Myocyte (in vitro differentiated cells): Measurements from ENCODE around the gene PILRB. TPM values are rescaled to one million over a fixed set of nuclear protein-coding genes. Genes with fewer than 3 reads are reported as not detected.
"Not testable (repeated sequence)": the region's sequence is repeated elsewhere in the genome, so short reads cannot be mapped to it uniquely, and the experiment has no call there.

Experiments
- DNase-seq: peaks from one replicate; pipeline ENCODE4 v3.0.0-alpha.2; 2012; ENCODE audit warnings: low read depth
- total RNA-seq: library from RNA; depleted of rRNA; stranded (reverse); fragments of >200 nt; gene quantifications from 2 replicates; pipeline ENCODE4 v1.2.3, GENCODE V29; 2014

Gene PILRB
- total RNA-seq, 1 donor from 2014 or later: 11.0 TPM

DNA sequence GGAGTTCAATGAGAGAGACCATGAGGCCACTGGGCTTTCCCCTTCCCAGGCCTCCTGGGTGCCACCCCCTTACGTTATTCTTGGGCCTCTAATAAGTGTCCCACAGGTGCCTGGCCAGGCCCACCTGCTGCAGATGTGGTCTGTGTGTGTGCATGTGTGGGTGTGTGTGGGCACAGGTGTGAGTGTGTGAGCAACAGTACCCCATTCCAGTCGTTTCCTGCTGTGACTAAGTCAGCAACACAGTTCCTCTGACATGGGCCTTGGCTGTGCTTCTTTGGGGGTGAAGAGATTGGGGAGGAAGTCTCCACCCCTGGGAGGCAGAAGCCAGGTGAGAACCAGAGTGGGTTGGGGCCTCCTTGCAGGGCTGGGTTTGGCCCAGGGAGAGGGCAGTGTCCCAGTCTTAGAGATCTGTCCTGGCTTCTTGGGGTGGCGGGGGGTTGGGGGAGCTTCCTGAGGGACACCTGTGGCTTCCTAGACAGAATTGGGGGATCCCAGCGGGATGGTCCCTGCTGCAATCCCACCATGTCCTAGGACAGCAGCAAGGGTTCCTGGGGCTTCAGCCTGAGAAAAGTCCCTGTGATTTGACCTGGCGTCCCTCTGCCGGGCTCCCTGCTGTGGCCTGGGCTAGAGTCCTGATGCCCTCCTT, 4.1 kb upstream of the PILRB start:
- DNase-seq: no peak

DNA sequence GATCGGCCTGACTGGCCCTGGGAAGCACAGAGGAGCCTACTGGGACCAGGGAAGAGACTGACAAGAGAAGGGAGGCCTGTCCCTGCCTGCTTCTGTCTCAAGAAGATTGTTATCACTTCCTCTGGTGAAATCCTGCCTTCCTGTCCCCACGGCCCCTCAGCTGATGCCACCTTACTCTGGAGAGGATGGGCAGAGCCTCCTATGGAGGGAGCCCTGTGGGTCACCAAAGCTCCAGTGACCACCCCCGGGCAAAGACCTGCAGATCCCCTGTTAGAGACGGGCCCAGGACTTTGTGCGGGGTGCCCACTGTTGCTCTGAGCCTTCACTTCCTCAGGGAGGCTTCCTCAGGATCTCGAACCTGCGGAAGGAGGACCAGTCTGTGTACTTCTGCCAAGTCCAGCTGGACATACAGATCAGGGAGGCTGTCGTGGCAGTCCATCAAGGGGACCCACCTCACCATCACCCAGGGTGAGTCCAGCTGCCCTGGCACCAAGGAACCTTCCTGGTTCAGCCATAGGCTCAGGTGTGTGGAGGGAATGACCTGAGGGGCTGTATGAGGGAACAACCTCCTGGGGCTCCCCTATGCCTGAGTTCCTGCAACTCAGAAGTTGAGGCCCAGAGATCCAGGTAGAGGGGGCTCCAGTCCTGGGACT, 1.4 kb upstream of the PILRB start:
- DNase-seq: no peak

DNA sequence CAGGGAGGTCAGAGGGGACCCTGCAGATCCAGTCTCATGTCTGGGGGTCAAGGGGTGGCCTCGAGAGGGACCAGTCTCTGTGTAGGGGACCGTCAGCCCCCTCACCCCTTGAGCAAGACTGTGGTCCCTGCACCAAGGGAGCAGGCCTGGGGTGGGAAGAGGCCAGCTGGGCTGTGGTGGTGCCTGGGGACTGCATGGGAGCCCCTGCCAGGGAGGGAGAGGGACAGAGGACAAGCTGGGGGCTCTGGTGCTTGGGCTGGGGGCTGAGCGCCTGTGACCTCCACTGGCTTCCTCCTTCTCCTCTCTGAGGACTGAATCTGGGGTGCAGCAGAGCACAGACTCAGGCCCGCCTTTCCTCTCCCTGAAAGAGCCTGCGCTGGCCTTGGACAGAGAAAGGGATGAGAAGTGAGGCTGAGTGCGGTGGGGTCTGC, 771 bp upstream of the PILRB start:
- no peak for DNase-seq

DNA sequence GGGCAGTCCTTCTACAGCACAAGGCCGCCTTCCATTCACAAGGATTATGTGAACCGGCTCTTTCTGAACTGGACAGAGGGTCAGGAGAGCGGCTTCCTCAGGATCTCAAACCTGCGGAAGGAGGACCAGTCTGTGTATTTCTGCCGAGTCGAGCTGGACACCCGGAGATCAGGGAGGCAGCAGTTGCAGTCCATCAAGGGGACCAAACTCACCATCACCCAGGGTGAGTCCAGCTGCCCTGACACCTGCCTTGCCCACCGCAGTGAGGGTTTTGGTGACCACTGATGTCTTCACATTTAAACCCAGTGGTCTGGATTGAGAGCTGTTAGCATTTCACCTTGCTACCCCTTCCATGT, 918 bp downstream of the PILRB start:
- no peak for DNase-seq

DNA sequence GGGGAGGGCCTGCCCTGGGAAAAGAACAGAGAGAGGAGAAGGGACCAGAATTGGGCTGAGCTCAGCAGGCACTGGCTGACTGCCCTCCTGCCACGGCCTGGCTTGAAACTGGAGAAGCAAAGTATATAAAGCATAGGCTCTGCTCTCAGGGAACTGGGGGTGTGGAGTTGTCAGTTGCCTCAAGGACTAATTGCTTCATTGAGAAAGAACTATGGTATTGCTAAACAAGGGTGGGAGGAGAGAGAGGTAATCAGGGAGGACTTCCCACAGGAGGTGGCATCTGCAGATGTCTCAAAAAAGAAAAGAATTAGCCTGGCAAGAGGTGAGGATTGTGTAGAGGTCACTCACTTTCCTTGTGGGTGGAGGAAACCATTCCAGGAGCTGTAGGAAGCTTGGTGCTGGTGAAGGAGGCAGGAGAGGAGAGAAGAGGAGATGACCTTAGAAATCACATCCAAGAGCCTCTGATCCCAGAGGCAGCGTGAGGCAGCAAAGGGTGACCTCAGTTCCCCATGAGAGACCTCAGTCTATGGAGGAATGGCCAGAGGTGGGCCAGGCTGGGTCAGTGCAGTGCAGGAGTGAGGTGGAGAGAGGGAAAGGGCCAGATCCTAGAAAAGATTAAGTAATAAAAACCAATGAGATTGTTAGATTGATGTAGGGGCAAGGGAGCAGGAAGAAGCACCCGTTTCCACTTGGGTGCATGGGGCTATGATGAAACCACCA, 2.4 kb downstream of the PILRB start:
- DNase-seq: no peak

DNA sequence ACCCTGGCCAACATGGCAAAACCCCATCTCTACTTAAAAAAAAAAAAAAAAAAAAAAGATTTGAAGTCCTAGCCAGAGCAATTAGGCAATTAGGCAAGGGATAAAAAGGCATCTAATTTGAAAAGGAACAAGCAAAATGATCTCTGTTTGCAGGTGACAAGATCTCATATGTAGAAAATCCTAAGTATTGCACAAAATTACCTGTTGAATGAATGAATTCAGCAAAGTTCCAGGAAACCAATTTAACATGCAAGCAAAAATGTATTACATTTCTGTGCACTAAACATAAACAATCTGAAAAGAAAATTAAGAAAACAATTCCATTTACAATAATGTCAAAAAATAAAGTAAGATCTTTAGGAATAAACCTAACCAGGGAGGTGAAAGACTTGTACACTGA, 5.2 kb downstream of the PILRB start:
- DNase-seq: no peak

DNA sequence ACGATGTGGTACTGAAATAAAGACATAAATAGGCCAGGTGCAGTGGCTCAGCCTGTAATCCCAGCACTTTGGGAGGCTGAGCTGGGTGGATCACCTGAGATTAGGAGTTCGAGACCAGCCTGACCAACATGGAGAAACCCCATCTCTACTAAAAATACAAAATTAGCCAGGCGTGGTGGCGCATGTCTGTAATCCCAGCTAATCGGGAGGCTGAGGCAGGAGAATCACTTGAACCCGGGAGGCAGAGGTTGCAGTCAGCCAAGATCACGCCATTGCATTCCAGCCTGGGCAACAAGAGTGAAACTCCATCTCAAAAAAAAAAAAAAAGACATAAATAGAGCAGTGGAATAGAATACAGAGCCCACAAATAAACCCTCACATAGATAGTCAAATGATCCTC, 5.9 kb downstream of the PILRB start:
- not testable (repeated sequence) for DNase-seq

DNA sequence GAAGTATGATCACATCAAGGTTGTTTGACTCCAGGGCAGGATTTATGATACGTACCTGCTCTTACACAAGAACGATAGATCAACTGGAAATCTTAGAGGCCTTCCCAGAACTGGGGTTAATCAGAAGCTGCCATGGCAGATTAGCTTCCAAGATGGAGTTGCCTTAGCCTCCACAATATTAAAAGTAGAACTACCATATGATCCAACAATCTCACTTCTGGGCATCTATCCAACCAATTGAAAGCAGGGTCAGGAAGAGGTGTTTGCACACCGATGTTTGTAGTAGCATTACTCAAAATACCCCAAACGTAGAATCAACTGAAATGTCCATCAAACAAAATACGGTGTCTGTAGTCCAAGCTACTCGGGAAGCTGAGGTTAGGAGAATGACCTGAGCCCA, 6.6 kb downstream of the PILRB start:
- DNase-seq: no peak

DNA sequence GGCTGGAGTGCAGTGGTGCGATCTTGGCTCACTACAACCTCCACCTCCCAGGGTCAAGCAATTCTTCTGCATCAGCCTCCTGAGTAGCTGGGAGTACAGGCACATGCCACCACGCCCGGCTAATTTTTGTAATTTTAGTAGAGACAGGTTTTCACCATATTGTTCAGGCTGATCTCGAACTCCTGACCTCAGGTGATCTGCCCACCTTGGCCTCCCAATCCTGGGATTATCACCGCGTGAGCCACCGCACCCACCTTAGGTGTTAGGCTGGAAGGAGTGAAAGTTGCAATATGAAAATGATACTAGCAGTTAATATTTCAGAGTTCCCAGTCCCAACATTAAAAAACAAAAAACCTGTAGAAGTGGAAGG, 8.1 kb downstream of the PILRB start:
- not testable (repeated sequence) for DNase-seq

DNA sequence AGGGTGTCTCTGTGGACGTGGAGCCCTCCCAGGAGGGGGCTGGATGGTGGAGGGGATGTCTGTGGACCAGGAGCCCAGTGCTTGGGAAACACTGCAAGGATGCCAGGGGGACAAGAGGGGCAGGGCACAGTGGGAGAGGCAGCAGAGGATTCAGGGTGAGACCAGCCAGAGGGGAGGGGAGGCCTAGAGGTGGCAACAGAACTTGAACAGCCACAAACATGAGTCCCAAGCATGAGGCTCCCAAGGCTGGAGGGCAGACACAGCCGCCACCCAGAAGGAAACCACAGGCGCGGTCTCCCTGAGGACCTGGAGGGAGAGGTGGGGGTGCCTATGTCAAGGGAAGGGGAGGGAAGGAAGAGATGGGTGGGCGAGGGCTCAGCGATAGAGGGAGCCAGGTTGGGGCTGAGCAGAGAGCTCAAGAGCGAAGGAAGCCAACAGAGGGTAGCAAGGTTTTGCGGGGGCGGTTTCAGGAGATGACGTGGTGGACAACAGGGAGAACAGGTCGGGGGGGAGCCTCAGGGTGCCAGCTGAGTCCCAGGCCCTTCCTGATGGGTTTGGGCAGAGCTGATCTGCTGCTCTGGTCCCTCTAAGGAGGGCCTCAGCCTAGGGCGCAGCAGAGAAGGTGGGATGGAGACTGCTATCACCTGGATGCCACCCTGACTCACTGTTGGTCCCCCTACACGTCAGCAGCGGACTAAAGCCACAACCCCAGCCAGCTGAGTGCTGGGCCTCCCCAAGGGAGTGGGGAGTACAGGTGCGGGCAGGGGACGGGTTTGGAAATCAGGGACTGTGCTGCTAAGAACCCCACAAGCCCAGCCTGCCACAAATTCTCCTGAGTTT, 8.7 kb downstream of the PILRB start:
- no peak for DNase-seq

DNA sequence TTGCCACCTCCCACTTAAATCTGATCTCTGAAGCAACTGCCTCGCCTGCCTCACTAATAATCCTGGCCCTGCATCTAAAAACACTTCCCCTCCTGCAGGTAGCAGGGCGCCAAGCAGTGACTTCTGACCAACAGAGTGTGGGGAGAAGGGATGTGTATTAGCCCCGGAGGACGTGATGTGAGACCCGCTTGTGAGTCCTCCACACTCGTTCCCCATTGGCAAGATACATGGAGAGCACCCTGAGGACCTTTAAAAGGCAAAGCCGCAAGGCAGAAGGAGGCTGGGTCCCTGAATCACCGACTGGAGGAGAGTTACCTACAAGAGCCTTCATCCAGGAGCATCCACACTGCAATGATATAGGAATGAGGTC, 9.3 kb downstream of the PILRB start:
- DNase-seq: no peak

DNA sequence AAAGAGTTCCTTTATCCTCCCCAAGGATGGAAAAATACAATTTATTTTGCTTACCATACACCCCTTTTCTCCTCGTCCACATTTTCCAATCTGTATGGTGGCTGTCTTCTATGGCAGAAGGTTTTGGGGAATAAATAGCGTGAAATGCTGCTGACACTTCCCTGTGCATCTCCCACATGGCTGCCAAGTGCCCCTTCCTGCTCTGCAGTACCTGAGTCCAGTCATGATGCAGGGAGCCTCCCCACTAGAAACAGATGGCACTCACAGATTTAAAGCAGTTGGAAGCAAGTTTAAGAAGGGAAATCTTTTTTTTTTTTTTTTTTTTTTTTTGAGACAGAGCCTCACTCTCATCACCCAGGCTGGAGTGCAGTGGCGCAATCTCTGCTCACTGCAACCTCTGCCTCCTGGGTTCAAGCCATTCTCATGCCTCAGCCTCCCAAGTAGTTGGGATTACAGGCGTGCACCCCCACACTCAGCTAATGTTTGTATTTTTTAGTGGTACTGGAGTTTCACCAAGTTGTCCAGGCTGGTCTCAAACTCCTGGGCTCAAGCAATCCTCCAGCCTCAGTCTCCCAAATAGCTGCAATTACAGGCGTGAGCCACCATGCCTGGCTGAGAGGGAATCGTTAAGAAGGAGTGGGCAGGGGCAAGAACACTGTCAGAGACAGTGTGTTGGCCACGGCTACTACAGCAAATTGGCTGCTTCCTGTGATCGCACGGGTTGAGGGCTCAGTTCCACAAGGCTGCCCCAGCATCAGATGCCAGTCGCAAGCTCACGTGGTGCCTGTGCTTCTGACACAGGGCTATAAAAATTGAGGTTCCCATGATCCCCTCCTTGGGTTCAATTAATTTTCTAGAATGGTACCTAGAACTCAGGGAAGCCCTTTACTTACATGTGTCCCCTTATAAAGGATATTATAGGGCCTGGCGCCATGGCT, 10.0 kb downstream of the PILRB start:
- DNase-seq: no peak

DNA sequence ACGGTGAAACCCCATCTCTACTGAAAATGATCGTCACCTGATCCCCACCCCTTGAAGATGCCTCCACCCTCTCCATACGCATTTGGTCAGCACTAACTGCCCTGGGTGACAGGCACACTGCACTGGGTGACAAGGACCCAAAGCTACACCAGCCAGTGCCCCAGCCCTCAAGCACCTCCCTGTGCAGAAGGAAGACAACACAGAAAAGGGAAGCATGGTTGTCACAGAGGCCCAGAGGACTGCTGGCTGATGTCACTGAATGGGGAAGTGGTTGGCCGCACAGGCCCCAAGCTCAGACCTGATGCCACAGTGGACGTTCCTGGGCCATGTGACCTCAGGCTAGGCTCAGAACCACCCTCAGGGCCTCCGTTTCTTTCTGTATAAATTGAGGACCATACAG, 11.2 kb downstream of the PILRB start:
- no peak for DNase-seq

DNA sequence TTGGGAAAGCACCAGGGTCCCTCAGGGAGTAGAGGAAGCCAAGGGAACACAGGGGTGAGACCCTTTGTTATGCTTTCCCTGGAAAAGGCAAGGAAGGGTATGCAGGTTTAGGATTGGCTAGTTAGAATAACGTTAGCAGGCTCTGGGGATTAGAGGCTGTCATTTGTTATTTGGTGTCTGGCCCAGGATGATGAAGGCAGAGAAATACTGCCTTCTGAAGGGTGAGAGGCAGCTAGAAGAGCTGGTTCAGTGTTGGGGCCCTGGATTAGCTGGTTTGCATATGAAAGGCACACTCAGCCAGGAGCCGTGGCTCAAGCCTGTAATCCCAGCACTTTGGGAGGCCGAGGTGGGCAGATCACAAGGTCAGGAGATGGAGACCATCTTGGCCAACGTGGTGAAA, 12.4 kb downstream of the PILRB start:
- DNase-seq: no peak

DNA sequence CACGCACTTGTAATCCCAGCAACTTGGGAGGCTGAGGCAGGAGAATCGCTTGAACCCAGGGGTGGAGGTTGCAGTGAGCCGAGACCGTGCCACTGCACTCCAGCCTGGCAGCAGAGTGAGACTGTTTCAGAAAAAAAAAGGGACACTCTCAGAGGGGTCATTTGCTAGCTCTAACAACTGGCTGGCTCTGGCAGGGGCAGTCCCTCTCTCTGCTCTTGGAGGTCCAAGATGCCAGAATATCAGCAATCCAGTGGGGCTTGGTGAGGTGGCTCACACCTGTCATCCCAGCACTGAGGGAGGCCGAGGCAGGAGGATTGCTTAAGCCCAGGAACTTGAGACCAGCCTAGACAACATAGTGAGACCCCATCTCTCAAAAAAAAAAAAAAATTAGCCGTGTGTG, 12.8 kb downstream of the PILRB start:
- DNase-seq: no peak

DNA sequence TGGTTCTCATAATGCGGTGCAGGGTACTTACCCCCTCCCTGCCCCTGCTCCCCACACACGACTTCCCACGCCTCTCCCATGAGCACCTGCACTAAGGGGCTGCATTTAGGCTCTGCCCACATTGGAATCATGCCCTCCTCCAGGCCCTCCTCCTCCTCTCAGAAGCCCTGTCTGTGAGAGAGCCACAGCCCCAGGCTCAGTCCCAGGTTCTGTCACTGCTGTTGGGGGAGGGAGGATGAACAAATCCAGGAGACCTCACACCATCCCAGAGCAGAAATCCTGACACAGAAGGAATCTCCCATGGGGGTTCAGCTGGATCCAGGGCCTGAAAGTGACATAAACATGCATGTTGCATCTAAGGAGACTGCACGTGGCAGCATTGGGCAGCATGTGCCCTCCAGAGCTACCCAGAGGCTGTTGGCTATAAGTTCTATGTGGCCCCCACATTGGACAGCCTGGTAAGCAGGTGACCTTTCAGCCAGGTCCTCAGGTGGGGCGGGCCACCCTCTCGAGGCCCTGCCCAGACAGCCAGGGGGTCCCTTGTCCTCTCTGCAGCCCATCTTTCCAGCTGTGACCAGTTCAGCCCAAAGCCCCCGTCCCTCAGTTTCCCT, 13.7 kb downstream of the PILRB start:
- no peak for DNase-seq

DNA sequence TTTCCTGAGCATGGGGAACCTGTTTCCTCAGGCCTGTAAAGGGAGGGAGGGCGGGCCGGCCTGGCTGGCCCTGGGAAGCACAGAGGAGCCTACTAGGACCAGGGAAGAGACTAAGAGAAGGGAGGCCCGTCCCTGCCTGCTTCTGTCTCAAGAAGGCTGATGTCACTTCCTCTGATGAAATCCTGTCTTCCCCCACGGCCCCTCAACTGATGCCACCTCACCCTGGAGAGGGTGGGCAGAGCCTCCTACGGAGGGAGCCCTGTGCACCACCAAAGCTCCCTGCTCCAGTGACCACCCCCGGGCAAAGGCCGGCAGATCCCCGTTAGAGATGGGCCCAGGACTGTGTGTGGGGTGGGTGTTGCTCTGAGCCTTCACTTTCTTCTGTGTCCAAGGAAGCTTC, 14.3 kb downstream of the PILRB start:
- no peak for DNase-seq

DNA sequence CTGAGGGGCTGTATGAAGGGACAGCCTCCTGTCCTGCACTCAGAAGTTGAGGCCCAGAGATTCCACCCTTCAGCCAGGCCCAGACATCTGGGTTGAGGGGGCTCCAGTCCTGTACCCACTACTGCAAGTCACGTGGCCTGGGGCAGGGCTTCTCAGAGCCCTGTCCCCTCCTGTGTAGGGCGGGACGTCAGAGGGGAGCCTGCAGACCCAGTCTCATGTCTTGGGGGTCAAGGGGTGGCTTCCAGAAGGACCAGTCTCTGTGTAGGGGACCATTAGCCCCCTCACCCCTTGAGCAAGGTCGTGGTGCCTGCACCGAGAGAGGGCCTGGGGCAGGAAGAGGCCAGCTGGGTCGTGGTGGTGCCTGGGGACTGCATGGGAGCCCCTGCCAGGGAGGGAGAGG, 14.8 kb downstream of the PILRB start:
- no peak for DNase-seq

DNA sequence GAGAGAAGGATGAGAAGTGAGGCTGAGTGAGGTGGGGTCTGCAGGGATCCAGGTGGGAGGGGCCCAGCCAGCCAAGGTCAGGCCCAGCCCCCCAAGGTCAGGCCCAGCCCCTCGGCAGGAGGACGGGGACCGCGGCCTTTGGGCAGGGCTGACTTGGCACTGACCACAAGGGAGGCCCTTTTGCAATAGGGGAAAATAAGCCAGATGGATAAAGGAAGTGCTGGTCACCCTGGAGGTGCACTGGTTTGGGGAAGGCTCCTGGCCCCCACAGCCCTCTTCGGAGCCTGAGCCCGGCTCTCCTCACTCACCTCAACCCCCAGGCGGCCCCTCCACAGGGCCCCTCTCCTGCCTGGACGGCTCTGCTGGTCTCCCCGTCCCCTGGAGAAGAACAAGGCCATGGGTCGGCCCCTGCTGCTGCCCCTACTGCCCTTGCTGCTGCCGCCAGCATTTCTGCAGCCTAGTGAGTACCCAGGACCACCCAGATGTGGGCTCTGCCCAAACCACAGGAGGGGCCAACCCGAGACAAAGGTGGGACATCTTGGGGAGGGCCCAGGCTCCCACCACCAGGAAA, 15.4 kb downstream of the PILRB start, which contains the start of gene PILRA:
PILRA (plus strand) TSS at position 227 of the 571 bp plus-strand sequence; CDS start at position 397, 170 bp downstream.
- no peak for DNase-seq
